PC-9 (cell line): ENCODE data around the gene IFI27L2. TPM values are rescaled to one million over a fixed set of nuclear protein-coding genes. Genes with fewer than 3 reads are reported as not detected.

Experiments used
- BruUV-seq: library from RNA; stranded (reverse); fragments of 400-500 nt; replicated peaks from 2 replicates; lab custom pipeline; 2021; lab: Mats Ljungman, UMichigan
- CTCF ChIA-PET: fragments of 300-600 bp; sonication (Branson Sonifier 250); formaldehyde crosslinking; loops from one replicate; lab custom pipeline; 2022; ENCODE audit warnings: antibody characterized with exemption; lab: Charles Lee
- POLR2A ChIA-PET: fragments of 300-600 bp; sonication (Branson Sonifier 250); formaldehyde crosslinking; loops from one replicate; lab custom pipeline; 2022; ENCODE audit warnings: antibody characterized with exemption; ENCODE audit not compliant: unreplicated experiment; lab: Charles Lee
- DNase-seq, 2 experiments: peaks; one replicate each; pipeline versions ENCODE4 v3.0.0 to v3.0.0-alpha.2; 2015 to 2022; ENCODE audit warnings: mixed read lengths in 1 of 2
- H2AFZ ChIP-seq: fragments of 200-600 bp; sonication (generic); 2 replicates; pipeline ENCODE4 v1.8.1; 2017; ENCODE audit warnings: antibody characterized with exemption
- H3F3A ChIP-seq: fragments of 200-600 bp; sonication (generic); 2 replicates; pipeline ENCODE4 v1.8.1; 2017; ENCODE audit warnings: antibody characterized with exemption, mild to moderate bottlenecking, low read depth; ENCODE audit not compliant: insufficient read depth
- H3K27ac ChIP-seq: fragments of 200-600 bp; sonication (generic); 2 replicates; pipeline ENCODE4 v1.6.1; 2016; ENCODE audit warnings: mixed run types
- H3K27me3 ChIP-seq: fragments of 200-600 bp; sonication (generic); 2 replicates; pipeline ENCODE4 v1.6.1; 2016; ENCODE audit warnings: low read depth, mixed run types; ENCODE audit not compliant: insufficient read depth
- H3K36me3 ChIP-seq: fragments of 200-600 bp; sonication (generic); 2 replicates; pipeline ENCODE4 v1.6.1; 2016; ENCODE audit warnings: low read depth, mixed run types
- H3K4me1 ChIP-seq: fragments of 200-600 bp; sonication (generic); replicated peaks from 2 replicates; pipeline ENCODE4 v1.6.1; 2016; ENCODE audit warnings: mixed run types; ENCODE audit not compliant: insufficient read depth
- H3K4me2 ChIP-seq: fragments of 200-600 bp; sonication (generic); 2 replicates; pipeline ENCODE4 v1.6.1; 2017; ENCODE audit warnings: mixed run types
- H3K4me3 ChIP-seq: fragments of 200-600 bp; sonication (generic); 2 replicates; pipeline ENCODE4 v1.6.1; 2016; ENCODE audit warnings: mixed run types
- H3K79me2 ChIP-seq: fragments of 200-600 bp; sonication (generic); 2 replicates; pipeline ENCODE4 v1.6.1; 2017; ENCODE audit warnings: low read depth, mixed run types
- H3K9me2 ChIP-seq: fragments of 200-600 bp; sonication (generic); 2 replicates; pipeline ENCODE4 v1.8.1; 2017; ENCODE audit warnings: mild to moderate bottlenecking; ENCODE audit not compliant: insufficient read depth
- H3K9me3 ChIP-seq: fragments of 200-600 bp; sonication (generic); 2 replicates; pipeline ENCODE4 v1.8.1; 2016; ENCODE audit warnings: low read depth; ENCODE audit not compliant: insufficient read depth
- H4K20me1 ChIP-seq: fragments of 200-600 bp; sonication (generic); 2 replicates; pipeline ENCODE4 v1.8.1; 2017; ENCODE audit not compliant: insufficient read depth
- CTCF ChIP-seq: fragments of 200-600 bp; sonication (generic); conservative IDR thresholded peaks from 2 replicates; pipeline ENCODE4 v1.6.1; 2017; ENCODE audit warnings: mixed run types, antibody characterized with exemption, mild to moderate bottlenecking, moderate library complexity
- EZH2 ChIP-seq: fragments of 200-600 bp; sonication (generic); IDR thresholded peaks from 2 replicates; pipeline ENCODE4 v1.8.0; 2017; ENCODE audit warnings: antibody characterized with exemption, low read depth
- intact Hi-C: fragments of 100-400 bp; cut with micrococcal nuclease; formaldehyde crosslinking; loops from one replicate; pipeline ENCODE4 v1.10.0; 2022; ENCODE audit not compliant: unreplicated experiment
- total RNA-seq: library from RNA; stranded (reverse); gene quantifications from 2 replicates; pipeline ENCODE4 v1.2.3, GENCODE V29; 2021

Gene IFI27L2
- total RNA-seq, 1 experiment from 2014 or later = 5.4 TPM

GRCh38 chr14:94139421-94139820 lies 10.0 kb upstream of the IFI27L2 start:
- intact Hi-C loops = loop anchor here (5.0 kb wide), 1 partner anchor 87 kb away; no protein-coding TSS in a partner anchor
- Histone ChIP-seq H3K27me3 (no peaks in the 10 kb centered on the region), H3K4me1 (no peaks in the 10 kb centered on the region), H3K9me3 (no peaks in the 10 kb centered on the region), H2AFZ (no peak overlapping the region), H3F3A (no peaks in the 10 kb centered on the region), H3K36me3 (no peaks in the 10 kb centered on the region), H3K9me2 (no peaks in the 10 kb centered on the region), H3K27ac (no peak overlapping the region), H3K79me2 (no peaks in the 10 kb centered on the region), H4K20me1 (no peaks in the 10 kb centered on the region), H3K4me2 (no peak overlapping the region), H3K4me3 (no peak overlapping the region)
- BruUV-seq = no TSS peak
- no peak for TF ChIP-seq EZH2
- no peak for TF ChIP-seq CTCF
- ChIA-PET POLR2A (no interaction called here), CTCF (no interaction called here)
- no peak for DNase-seq

- TF ChIP-seq EZH2 (no peak), CTCF (no peak)
- intact Hi-C loops = loop anchor here (5.0 kb wide), 1 partner anchor 87 kb away; no protein-coding TSS in a partner anchor
- H3K79me2 ChIP-seq = no peaks in the 10 kb centered on the region
Measured at GRCh38 chr14:94139006-94139405, 9.6 kb upstream of the IFI27L2 start.

GRCh38 chr14:94138251-94138650 lies 8.8 kb upstream of the IFI27L2 start:
- Histone ChIP-seq H3K4me3 (no peak overlapping the region), H3K27me3 (no peaks in the 10 kb centered on the region), H3K4me1 (no peaks in the 10 kb centered on the region), H3F3A (no peaks in the 10 kb centered on the region), H3K4me2 (no peak overlapping the region), H3K9me3 (no peaks in the 10 kb centered on the region), H3K36me3 (no peaks in the 10 kb centered on the region), H3K27ac (no peak overlapping the region), H2AFZ (no peak overlapping the region), H4K20me1 (no peaks in the 10 kb centered on the region), H3K9me2 (no peaks in the 10 kb centered on the region), H3K79me2 (no peaks in the 10 kb centered on the region)
- ChIA-PET CTCF (interaction anchor here (0.6 kb wide), 1 partner anchor 167 kb away, joined by 5 read pairs; no protein-coding TSS in a partner anchor), POLR2A (no interaction called here)
- intact Hi-C loops = loop anchor here (5.0 kb wide), 1 partner anchor 86 kb away; no protein-coding TSS in a partner anchor
- no TSS peak for BruUV-seq
- TF ChIP-seq EZH2 = no peak
- no peak for TF ChIP-seq CTCF
- no peak for DNase-seq

More at GRCh38 chr14:94139006-94139405, 9.6 kb upstream of the IFI27L2 start:
- POLR2A ChIA-PET = no interaction called here
- H4K20me1 ChIP-seq = no peaks in the 10 kb centered on the region
- CTCF ChIA-PET = no interaction called here
- no peak overlapping the region for H3K4me2 ChIP-seq
- H3K27ac ChIP-seq = no peak overlapping the region
- H2AFZ ChIP-seq = no peak overlapping the region
- no peaks in the 10 kb centered on the region for H3K9me3 ChIP-seq
- H3K4me3 ChIP-seq = no peak overlapping the region
- no peaks in the 10 kb centered on the region for H3K4me1 ChIP-seq
- H3K9me2 ChIP-seq = no peaks in the 10 kb centered on the region
- H3F3A ChIP-seq = no peaks in the 10 kb centered on the region
- BruUV-seq = no TSS peak
- no peak for DNase-seq
- no peaks in the 10 kb centered on the region for H3K27me3 ChIP-seq
- no peaks in the 10 kb centered on the region for H3K36me3 ChIP-seq
